CD4-positive, alpha-beta T cell treated with Interleukin-10 for 1 hour (primary cell): ENCODE results near the gene TMEM132A.

Source experiments
- DNase-seq: peaks from one replicate; pipeline ENCODE4 v3.0.0-alpha.2; 2020

The TMEM132A gene, protein sequence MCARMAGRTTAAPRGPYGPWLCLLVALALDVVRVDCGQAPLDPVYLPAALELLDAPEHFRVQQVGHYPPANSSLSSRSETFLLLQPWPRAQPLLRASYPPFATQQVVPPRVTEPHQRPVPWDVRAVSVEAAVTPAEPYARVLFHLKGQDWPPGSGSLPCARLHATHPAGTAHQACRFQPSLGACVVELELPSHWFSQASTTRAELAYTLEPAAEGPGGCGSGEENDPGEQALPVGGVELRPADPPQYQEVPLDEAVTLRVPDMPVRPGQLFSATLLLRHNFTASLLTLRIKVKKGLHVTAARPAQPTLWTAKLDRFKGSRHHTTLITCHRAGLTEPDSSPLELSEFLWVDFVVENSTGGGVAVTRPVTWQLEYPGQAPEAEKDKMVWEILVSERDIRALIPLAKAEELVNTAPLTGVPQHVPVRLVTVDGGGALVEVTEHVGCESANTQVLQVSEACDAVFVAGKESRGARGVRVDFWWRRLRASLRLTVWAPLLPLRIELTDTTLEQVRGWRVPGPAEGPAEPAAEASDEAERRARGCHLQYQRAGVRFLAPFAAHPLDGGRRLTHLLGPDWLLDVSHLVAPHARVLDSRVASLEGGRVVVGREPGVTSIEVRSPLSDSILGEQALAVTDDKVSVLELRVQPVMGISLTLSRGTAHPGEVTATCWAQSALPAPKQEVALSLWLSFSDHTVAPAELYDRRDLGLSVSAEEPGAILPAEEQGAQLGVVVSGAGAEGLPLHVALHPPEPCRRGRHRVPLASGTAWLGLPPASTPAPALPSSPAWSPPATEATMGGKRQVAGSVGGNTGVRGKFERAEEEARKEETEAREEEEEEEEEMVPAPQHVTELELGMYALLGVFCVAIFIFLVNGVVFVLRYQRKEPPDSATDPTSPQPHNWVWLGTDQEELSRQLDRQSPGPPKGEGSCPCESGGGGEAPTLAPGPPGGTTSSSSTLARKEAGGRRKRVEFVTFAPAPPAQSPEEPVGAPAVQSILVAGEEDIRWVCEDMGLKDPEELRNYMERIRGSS

GRCh38 chr11:60924110-60924905, at the start of gene TMEM132A:
Gene TMEM132A, plus strand, starts transcription at chr11:60924460. Its CDS starts 174 bp downstream, at chr11:60924634.
- no peak for DNase-seq

GRCh38 chr11:60875366-60876167, 48.7 kb upstream of the TMEM132A start:
- DNase-seq: no peak

- no peak for DNase-seq
Observed at GRCh38 chr11:60876168-60876485, 48.1 kb upstream of the TMEM132A start.

DNA sequence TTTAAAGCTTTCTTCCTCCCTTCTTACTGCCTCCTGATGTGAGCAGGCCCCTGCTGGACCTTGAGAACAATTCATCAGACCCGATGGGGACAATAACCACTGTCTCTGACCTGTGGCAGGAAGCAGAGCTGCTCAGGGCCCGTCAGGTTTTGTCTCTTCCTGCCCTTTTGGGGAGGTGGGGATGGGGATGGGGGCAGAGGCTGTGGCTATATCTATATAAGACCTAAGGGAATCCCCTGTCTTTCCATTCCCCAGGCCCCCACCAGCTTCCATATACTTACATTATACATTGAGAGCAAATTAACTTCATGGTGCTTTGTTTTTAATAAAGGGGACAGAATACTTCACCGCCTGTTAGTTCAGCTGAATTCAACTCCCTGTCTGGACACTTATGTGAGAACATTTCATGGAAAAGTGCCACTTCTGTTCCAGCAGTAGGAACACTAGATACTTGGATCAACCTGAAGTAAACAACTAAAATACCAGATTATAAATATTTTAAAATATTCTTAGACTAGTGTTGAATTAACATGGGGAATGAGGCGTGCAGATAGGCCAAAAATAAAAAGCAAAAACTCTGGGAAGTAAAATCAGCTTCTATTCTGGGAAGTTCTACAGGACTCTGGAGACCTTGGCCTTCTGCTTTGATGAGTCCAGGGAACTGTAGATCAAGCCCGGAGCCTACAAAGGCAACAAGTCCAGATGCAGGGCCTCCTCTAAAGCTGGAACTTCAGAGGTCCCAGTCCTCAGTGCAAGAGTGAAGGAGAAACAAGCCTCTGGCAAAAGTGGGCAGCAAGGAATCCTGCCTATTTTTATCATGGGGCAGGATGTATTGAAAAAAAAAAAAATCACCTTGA, 45.8 kb upstream of the TMEM132A start:
- no peak for DNase-seq

DNA sequence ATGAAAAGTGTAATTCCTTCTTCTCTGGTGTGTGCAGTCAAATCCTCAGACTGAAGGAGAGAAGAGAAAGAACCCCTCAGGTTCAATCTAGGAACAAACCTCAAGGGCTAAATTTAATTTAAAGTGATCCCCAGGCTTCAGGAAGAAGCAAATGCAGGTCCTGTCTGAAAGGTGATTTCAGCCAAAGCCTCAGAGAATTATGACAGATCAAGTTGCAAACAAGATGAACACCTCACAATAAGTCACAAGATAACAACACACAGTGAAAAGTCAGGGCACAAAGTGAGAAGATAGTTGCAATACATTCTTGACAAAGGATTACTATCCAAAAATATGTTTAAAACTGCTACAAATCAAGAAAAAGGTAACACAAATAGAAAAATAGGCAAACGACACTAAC, 45.2 kb upstream of the TMEM132A start:
- DNase-seq: no peak

DNA sequence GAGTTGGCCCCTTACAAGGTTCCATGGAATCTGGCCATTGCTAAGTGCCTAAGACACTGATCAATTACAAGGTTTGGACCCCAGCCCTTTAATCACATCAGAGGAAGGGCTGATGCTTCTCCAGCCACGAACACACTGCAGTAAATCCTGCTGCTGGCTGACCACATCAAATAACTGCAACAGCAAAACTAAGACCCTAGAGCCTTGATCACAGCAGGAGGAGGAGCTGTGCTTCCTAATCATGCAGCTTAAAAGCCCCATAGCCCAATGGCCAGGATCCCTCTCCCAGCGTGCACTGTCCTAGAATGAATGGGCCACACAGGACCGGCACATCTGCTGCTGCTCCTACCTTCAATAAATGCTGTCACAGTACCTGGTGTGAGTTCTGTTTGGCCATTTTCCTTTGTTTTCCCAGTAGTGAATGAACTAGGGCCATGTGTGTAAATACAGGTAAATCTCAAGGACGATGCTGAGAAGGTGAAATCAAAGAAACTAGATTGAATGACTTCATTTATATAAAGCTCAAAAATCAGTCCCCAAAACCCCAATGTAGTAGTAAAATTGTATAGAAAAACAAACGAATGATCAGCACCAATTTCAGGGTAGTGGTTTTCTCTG, 44.2 kb upstream of the TMEM132A start:
- no peak for DNase-seq

DNA sequence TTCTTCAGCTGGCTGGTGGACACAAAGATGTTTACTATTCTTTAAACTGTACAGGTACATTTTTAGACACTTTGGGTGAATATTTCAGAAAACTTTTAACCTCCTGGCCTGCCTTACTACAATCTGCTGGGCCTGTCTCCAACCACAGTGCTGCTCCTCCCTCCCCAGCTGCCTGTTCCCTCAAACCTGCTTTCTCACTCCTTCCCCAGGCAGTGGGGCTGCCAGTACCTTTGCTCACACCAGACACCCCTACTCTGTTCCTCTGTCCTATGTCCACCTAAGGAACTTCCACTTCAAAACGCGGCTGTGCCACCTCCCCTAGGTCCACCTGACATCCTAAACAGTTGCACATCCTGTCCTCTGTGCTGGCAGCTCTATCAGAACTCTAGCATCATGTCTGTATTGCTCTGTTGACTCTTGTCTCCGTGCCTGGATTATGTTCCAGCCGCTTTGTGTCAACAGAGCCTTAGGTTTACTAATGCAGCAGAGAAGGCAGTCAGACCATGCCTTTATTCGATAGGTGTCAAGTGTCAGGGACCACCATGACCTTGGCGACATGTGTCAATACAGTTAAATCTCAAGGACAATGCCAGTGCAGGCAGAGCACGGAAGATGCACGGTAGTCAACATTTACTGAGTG, 43.5 kb upstream of the TMEM132A start:
- DNase-seq: no peak

DNA sequence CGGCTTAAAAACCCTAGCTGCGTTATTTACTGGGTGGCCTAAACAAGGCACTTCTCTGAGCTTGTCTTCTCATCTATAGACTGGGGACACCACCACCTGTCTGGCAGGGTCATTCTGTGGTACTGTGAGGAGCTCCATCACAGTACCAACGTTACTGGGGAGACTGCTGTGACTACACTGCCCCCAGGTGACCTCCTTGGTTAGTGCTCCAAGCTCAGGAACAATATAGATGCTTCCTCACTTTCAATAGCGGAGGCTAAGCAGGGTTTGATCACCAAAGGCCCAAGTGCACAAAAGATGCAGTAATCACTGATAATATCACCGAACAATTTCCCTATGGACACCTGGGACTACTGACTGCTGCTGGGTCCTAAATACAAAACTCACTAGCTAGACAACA, 36.7 kb upstream of the TMEM132A start:
- peak; percentile 46 for DNase-seq

DNA sequence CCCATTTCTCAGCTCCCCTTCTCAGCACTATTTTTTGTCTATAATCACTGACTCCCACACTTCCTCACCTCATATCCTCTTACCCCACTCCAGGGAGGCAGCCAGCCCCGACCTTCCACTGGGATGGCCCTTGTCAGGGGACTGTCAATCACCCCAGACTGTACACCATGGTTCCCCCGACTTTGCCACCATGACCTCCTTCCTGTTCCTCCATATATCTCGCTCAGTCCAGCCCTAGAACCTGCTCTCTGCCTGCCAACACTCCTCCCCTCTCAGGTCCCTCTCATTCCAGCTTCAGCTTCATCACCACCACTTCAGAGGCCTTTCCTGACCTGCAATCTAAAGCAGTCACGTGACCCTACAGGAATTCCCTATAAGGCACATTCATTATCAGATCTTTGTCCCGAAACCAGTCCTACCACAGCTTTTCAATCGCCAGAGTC, 34.4 kb upstream of the TMEM132A start:
- no peak for DNase-seq

DNA sequence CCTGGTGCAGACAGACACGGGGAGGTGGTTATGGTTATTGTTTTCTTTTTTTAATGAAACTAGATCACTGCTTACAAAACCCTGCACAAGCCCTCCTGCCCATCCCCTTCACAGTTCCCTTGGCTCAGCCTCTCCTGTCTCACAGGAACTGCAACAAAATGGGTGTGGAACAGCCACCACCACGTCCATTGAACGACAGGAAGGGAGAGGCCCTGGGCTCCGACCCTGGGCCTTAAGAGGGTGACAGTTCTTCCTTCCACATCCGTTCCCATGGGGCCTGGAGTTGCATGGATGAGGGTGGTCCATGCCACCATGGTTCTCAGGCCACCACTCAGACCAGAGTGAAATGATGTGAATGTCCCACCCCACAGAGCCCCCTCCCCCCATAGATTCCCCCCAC, 33.6 kb upstream of the TMEM132A start:
- no peak for DNase-seq

GRCh38 chr11:60891103-60891741, 33.0 kb upstream of the TMEM132A start:
- no peak for DNase-seq

GRCh38 chr11:60895687-60896086, 28.6 kb upstream of the TMEM132A start:
- no peak for DNase-seq

GRCh38 chr11:60897496-60897895, 26.8 kb upstream of the TMEM132A start:
- no peak for DNase-seq

- peak; percentile 58 for DNase-seq
Observed at GRCh38 chr11:60899046-60899936, 25.0 kb upstream of the TMEM132A start.

DNA sequence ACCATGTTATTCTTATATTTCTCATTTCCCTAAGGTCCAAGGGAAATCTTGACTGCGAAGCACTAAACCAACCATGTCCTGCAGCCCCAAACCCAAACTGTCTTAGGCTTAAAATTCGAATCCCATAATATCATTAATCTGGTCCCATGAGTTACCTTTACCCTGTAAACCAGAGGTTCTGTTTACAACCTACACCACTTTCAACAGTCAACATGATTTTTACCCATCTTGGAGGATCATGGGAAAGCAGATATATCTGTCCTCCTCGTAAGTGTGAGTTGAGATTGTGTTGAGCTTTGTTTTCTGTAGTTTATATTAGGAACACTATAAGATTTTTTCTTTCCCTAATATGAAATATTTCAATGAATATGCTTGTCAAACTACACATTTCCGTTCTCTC, 24.3 kb upstream of the TMEM132A start:
- no peak for DNase-seq

GRCh38 chr11:60900673-60901404, 23.4 kb upstream of the TMEM132A start:
- no peak for DNase-seq

GRCh38 chr11:60902625-60903024, 21.6 kb upstream of the TMEM132A start:
- DNase-seq: no peak

DNA sequence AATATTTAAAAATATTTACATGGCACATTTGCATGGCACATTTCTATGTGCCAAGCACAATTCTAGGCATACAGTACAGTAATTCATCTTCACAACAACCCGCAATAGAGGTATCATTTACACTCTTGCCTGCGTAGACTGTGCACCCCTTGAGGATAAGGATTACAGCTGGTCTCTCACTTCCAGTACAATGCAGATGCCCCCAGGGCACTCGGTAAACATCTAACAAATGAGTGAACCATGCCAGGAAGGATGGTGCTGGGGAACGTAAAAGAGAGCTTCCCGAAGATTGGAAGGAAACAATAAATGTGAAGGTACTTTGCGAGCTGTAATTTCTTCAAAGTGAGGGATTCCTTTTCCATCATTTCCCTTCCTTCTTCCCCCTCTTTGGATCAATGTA, 19.2 kb upstream of the TMEM132A start:
- DNase-seq: no peak
